H1 (cell line): ENCODE data around the gene MATK. TPM values are rescaled to one million over a fixed set of nuclear protein-coding genes. Genes with fewer than 3 reads are reported as not detected.

Experiments
- CBX8 ChIP-seq: fragments of 300-800, 300-1000 bp; sonication (generic); IDR thresholded peaks from 2 replicates; pipeline ENCODE4 v1.7.1; 2016; ENCODE audit warnings: low read depth, low read length, borderline replicate concordance
- CHD2 ChIP-seq: IDR thresholded peaks from 2 replicates; pipeline ENCODE4 v1.6.1; 2012; ENCODE audit warnings: low read length, improper control_type of control experiment
- EP300 ChIP-seq, 2 experiments: IDR thresholded peaks; 1 replicate in 1 of 2; 2 replicates in 1 of 2; pipeline ENCODE4 v1.6.1; 2011 to 2012; ENCODE audit warnings: low read depth in 2 of 2, low read length in 2 of 2, mild to moderate bottlenecking in 2 of 2, borderline replicate concordance in 1 of 2, inconsistent platforms in 1 of 2, moderate library complexity in 1 of 2
- GABPA ChIP-seq: IDR thresholded peaks from 2 replicates; pipeline ENCODE4 v1.6.1; 2011; ENCODE audit warnings: mild to moderate bottlenecking, low read length, moderate library complexity, borderline replicate concordance; ENCODE audit not compliant: insufficient read depth
- KDM1A ChIP-seq: fragments of 200-600, 300-600 bp; sonication (generic); IDR thresholded peaks from 2 replicates; pipeline ENCODE4 v1.7.1; 2016; ENCODE audit warnings: mild to moderate bottlenecking, low read length, borderline replicate concordance
- KDM4A ChIP-seq: IDR thresholded peaks from one replicate; pipeline ENCODE4 v1.7.1; 2012; ENCODE audit warnings: low read depth, mild to moderate bottlenecking, moderate library complexity, low read length, inconsistent platforms; ENCODE audit not compliant: severe bottlenecking
- NANOG ChIP-seq: IDR thresholded peaks from 2 replicates; pipeline ENCODE4 v1.6.1; 2011; ENCODE audit warnings: low read length, low read depth, mild to moderate bottlenecking, inconsistent platforms; ENCODE audit not compliant: insufficient read depth, poor library complexity, severe bottlenecking
- RXRA ChIP-seq: IDR thresholded peaks from 2 replicates; pipeline ENCODE4 v1.6.1; 2011; ENCODE audit warnings: low read depth, mild to moderate bottlenecking, low read length, moderate library complexity; ENCODE audit not compliant: insufficient read depth
- SAP30 ChIP-seq: fragments of 300-600 bp; sonication (generic); IDR thresholded peaks from 2 replicates; pipeline ENCODE4 v1.7.1; 2012; ENCODE audit warnings: low read length, moderate library complexity, mild to moderate bottlenecking, inconsistent platforms; ENCODE audit not compliant: insufficient read depth, insufficient replicate concordance
- SIRT6 ChIP-seq: IDR thresholded peaks from one replicate; pipeline ENCODE4 v1.7.1; 2012; ENCODE audit warnings: low read length, inconsistent platforms
- SP1 ChIP-seq: IDR thresholded peaks from 2 replicates; pipeline ENCODE4 v1.6.1; 2011; ENCODE audit warnings: low read depth, low read length
- SP2 ChIP-seq: IDR thresholded peaks from 2 replicates; pipeline ENCODE4 v1.6.1; 2012; ENCODE audit warnings: mild to moderate bottlenecking, low read length, inconsistent platforms
- SUZ12 ChIP-seq: fragments of 200-600 bp; sonication (generic); IDR thresholded peaks from 2 replicates; pipeline ENCODE4 v1.6.1; 2012; ENCODE audit warnings: mild to moderate bottlenecking, inconsistent platforms, low read length, moderate library complexity, mixed read lengths
- TAF1 ChIP-seq: IDR thresholded peaks from 2 replicates; pipeline ENCODE4 v1.6.1; 2011; ENCODE audit warnings: mild to moderate bottlenecking, low read depth, low read length
- polyA plus RNA-seq, 7 experiments: library from polyadenylated mRNA; depleted of rRNA in 3 of 7; stranded (reverse) in 5 of 7; unstranded in 2 of 7; fragments of >200 nt in 5 of 7; fragments of 200-250 nt in 2 of 7; gene quantifications; 1 replicate in 5 of 7; 2 replicates in 1 of 7; 4 replicates in 1 of 7; pipeline versions ENCODE4 v1.2.1 to v1.2.3, GENCODE V29; 2011 to 2013; ENCODE audit warnings: missing spikeins in 2 of 7, mixed read lengths in 2 of 7
- total RNA-seq: library from RNA; stranded (reverse); fragmentation: NEBNext Ultra II Directional; extraction: Animal tissue kit (Norgen Biotek cat#: 25700); gene quantifications from 2 replicates; pipeline ENCODE4 v1.2.1, GENCODE V29; 2021
- TF ChIP-seq, protein P1 (sequence below), 3 experiments: IDR thresholded peaks; 1 replicate in 2 of 3; 2 replicates in 1 of 3; pipeline versions ENCODE4 v1.5.1 to v1.6.1; 2011; ENCODE audit warnings: low read length in 3 of 3, mild to moderate bottlenecking in 3 of 3, inconsistent platforms in 2 of 3, low read depth in 1 of 3, moderate library complexity in 1 of 3; ENCODE audit not compliant: insufficient read depth in 1 of 3; ENCODE audit errors: control extremely low read depth in 1 of 3
- TF ChIP-seq, protein P2 (sequence below): IDR thresholded peaks from 2 replicates; pipeline ENCODE4 v1.6.1; 2011; ENCODE audit warnings: low read depth, mild to moderate bottlenecking, low read length; ENCODE audit not compliant: insufficient read depth
- TF ChIP-seq, protein P3 (sequence below): IDR thresholded peaks from 2 replicates; pipeline ENCODE4 v1.6.1; 2012; ENCODE audit warnings: inconsistent platforms

Gene MATK
- total and polyA plus RNA-seq, 2 of the 8 experiments (the other 6 are each of a cell fraction or from before 2014, with no cell fraction given) = 20.5 to 21.4 TPM

DNA sequence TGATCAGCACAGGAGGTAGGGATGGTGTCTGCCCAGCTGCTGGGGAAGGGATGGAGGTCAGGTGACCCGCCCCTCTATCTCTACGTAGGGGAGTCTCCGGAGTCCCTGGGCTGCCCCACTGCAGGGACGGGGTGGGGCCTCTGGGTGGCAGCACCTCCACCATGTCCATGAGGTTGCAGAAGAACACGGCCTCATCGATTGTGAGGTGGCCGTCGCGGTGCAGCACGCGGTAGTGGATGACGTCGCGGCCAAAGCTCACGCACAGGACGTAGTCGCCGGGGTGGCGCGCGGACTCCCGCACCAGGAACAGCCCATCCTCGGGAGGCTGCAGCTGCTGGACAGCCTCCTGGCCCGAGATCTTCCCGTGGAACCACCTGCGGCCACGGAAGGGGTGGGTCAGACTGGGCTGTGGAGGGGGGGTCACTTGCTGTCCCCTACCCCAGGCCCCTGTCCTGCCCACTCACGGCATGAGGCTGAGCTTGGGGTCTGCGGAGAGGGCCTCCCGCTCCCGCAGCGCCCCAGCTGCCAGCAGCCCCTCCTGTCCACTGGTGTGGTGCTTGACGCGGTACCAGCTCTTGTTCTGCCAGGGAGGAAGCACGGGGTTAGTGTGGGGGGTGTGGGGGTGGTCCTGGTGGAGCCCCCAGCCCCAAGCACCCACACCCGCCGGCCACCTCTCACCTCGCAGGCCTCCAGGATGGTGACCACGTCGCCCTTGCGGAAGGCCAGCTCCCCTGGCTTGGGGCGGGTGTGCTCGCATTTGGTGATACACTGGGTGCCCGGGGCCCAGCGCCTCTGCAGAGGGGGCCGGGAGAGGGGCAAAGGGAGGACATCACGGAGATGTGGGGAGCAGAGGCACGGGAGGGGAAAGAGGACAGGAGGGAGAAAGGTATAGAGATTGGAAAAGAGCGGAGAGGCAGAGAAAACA lies 2.3 kb downstream of the MATK start (continued):
- TF ChIP-seq, protein P1, sequence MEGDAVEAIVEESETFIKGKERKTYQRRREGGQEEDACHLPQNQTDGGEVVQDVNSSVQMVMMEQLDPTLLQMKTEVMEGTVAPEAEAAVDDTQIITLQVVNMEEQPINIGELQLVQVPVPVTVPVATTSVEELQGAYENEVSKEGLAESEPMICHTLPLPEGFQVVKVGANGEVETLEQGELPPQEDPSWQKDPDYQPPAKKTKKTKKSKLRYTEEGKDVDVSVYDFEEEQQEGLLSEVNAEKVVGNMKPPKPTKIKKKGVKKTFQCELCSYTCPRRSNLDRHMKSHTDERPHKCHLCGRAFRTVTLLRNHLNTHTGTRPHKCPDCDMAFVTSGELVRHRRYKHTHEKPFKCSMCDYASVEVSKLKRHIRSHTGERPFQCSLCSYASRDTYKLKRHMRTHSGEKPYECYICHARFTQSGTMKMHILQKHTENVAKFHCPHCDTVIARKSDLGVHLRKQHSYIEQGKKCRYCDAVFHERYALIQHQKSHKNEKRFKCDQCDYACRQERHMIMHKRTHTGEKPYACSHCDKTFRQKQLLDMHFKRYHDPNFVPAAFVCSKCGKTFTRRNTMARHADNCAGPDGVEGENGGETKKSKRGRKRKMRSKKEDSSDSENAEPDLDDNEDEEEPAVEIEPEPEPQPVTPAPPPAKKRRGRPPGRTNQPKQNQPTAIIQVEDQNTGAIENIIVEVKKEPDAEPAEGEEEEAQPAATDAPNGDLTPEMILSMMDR (IDR thresholded peaks at IDR 0.05; ENCODE audit: control extremely low read depth in 1 of 3, insufficient read depth in 1 of 3, low read depth in 1 of 3, low read length in 3 of 3) = peak; percentile 68 to 87 (median 85)
- TF ChIP-seq KDM1A = no peak
- no peak for TF ChIP-seq SP2
- no peak for TF ChIP-seq EP300 (IDR thresholded peaks at IDR 0.05; ENCODE audit: borderline replicate concordance in 1 of 2, low read depth in 2 of 2, low read length in 2 of 2)
- no peak for TF ChIP-seq SAP30
- TF ChIP-seq SP1 = no peak
- TF ChIP-seq, protein P2, sequence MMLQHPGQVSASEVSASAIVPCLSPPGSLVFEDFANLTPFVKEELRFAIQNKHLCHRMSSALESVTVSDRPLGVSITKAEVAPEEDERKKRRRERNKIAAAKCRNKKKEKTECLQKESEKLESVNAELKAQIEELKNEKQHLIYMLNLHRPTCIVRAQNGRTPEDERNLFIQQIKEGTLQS = 0 out of 2 replicates have a peak, but pooled peaks have one; percentile 8
- no peak for TF ChIP-seq SIRT6
- TF ChIP-seq, protein P3, sequence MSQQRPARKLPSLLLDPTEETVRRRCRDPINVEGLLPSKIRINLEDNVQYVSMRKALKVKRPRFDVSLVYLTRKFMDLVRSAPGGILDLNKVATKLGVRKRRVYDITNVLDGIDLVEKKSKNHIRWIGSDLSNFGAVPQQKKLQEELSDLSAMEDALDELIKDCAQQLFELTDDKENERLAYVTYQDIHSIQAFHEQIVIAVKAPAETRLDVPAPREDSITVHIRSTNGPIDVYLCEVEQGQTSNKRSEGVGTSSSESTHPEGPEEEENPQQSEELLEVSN = peak; percentile 87
- TF ChIP-seq RXRA = no peak
- TF ChIP-seq CBX8 = no peak
- no peak for TF ChIP-seq KDM4A
- no peak for TF ChIP-seq GABPA
- TF ChIP-seq NANOG = no peak
- no peak for TF ChIP-seq CHD2
- TF ChIP-seq TAF1 = no peak
- no peak for TF ChIP-seq SUZ12
